NCI-H345 treated with DMSO at 0.1 percent for 48 hours (cell line): ENCODE results near the gene CAPN9.
"Not testable (repeated sequence)": the region's sequence is repeated elsewhere in the genome, so short reads cannot be mapped to it uniquely, and the experiment has no call there.

ENCODE experiments used
- DNase-seq: peaks from one replicate; lab custom pipeline; 2025; ENCODE audit not compliant: unreplicated experiment; lab: John Stamatoyannopoulos, UW

Gene CAPN9

DNA sequence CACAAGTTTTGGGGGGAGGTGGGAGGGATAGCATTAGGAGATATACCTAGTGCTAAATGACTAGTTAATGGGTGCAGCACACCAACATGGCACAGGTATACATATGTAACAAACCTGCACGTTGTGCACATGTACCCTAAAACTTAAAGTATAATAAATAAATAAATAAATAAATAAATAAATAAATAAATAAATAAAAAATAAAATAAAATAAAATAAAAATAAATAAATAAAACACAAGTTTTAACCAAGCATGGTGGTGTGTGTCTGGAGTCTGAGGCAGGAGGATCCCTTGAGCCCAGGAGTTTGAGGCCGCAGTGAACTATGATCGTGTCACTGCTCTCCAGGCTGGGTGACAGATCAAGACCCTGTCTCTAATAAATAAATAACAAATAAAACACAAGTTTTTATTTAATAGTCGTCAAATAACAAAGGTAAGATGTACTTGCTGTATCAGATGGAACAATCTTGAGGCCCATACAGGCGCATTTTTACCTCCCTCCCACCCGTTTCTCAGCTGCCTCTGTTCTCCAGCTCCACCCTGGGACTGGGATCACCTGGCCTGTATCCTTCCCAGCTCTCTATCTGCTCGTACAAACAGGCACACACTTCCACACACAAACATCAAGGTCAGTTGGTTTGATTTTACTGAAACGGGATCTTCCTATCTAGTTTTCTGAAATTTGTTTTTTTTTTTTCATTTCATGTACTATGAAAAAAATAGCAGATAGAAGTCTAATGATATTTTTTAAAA, 20.8 kb downstream of the CAPN9 start:
- DNase-seq: not testable (repeated sequence)

DNA sequence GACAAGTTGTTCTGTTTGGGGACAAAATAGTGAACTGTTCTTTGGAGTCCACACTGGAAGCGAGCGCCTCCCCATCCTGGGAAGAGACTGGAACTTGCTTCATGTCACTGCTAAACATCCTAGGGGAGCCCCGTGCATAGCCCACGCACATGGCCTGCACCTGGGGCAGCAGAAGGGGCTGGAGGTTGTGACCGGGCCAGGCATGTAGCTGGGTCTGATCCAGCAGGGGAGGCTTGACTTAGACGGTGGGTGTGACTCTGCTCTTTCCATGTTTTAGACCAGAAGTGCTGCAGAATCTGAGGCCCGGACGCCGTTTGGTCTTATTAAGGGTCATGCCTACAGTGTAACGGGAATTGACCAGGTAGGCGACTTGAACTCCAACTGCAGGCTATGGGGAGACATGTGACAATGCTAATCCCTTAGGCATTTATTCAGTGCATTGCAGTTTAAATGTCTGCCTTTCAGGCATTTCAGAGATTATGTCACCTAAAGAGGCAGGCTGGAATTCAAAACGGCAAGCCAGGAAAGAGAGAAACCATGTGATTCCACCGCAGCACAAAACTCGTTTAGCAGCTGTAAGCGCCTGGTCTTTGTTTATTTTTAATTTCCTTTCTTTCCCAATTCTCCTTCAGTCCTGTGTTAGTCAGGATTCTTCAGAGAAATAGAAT, 21.8 kb downstream of the CAPN9 start:
- no peak for DNase-seq

- DNase-seq: no peak
Measured at GRCh38 chr1:230770317-230770716, 23.1 kb downstream of the CAPN9 start.

GRCh38 chr1:230771773-230772354, 24.7 kb downstream of the CAPN9 start:
- no peak for DNase-seq

- no peak for DNase-seq
Measured at GRCh38 chr1:230772457-230773395, 25.5 kb downstream of the CAPN9 start.

- no peak for DNase-seq
Measured at GRCh38 chr1:230773396-230774033, 26.3 kb downstream of the CAPN9 start.

DNA sequence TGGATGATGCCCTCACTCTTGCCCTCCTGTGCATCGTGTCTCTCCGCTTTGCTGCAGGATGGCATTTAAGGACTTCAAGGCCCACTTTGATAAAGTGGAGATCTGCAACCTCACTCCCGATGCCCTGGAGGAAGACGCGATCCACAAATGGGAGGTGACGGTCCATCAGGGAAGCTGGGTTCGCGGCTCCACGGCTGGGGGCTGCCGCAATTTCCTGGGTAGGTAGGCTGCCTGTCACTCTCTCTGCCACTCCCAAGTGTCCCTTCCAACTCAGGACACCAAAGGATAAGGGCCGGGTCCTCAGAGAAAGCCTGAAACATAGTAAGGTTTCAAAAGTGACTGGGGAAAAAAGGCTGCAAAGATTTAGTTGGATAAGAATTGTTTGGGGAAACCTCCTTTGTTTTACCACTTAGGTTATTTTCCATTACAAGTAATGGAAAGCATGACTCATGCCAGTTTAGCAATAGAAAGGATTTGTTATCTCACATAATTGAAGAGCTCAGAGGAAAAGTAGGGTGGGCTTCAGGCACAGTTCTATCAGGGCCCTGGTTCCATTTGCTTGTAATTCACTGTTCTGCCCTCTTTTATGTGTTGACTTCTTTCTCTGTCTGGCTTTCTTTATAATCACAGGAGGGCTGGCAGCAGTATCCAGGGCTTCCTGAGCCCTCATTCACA, 31.9 kb downstream of the CAPN9 start:
- no peak for DNase-seq

GRCh38 chr1:230781131-230781530, 33.9 kb downstream of the CAPN9 start:
- DNase-seq: no peak

DNA sequence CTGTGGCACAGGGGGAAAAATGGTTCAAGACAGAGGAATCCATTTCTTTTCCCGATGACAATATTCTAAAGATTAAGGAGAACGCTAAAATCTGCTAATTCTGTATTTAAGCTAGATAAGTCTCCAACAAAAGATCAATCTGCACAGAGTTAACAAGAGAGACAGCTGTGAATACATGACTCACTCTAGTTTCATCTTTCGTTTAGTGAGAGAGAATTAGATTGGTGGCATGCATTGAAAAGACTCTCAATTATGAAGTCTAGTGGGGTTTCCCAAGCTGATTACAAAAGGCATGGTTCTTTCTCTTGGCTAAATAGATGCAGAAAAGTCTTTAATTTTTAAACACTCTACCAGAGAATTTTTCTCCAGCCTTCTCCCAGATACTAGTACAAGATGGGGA, 34.4 kb downstream of the CAPN9 start:
- no peak for DNase-seq

DNA sequence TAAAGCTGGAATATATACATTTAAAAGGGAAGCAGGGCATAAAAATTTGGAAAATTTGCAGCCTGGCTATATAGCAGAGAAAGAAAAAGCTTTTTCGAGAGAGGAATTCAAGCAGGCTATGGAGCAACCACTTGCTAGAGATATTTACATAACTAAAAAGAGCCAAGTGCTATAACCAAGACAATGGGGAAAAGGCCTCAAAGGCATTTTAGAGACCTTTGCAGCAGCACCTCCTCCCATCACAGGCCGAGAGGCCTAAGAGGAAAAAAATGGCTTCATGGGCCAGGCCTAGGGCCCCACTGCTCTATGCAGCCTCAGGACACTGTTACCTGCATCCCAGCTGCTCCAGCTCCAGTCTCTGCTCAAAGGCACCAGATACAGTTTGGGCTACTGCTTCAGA, 37.0 kb downstream of the CAPN9 start:
- DNase-seq: no peak

DNA sequence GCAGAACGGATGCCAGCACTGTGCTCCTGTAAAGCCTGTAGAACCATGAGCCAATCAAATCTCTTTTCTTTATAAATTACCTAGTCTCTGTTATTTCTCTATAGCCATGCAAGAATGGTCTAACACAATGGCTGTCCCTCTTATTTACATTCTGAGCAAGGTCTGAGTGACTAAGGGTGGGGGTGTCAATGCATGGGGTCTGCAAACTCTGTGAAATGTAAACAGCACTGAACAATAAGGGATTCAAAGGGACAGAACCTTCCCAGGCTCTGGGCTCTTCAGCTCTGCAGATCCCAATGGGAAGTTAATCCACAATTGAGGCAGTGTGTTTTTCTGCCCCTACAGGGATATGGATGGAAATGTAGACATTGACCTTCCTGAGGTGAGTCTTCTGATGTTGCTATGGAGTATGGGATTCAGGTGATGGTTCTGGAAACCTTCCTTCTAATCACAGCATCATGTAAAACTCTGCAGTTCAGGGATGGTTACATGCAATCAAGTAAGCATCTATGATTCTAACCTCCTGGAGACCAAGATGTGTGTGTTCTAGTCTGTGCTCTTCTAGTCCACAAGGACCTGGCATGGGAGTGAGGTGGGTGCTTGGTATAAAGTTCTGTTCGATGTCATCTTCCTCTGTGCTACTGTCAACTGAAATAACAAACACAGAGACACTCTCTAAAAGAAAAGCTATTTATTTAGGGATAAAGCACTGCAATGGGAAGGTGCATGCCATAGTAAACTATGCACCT, 38.6 kb downstream of the CAPN9 start:
- no peak for DNase-seq

- no peak for DNase-seq
Measured at GRCh38 chr1:230786385-230786753, 39.2 kb downstream of the CAPN9 start.

GRCh38 chr1:230787471-230787870, 40.3 kb downstream of the CAPN9 start:
- DNase-seq: no peak

DNA sequence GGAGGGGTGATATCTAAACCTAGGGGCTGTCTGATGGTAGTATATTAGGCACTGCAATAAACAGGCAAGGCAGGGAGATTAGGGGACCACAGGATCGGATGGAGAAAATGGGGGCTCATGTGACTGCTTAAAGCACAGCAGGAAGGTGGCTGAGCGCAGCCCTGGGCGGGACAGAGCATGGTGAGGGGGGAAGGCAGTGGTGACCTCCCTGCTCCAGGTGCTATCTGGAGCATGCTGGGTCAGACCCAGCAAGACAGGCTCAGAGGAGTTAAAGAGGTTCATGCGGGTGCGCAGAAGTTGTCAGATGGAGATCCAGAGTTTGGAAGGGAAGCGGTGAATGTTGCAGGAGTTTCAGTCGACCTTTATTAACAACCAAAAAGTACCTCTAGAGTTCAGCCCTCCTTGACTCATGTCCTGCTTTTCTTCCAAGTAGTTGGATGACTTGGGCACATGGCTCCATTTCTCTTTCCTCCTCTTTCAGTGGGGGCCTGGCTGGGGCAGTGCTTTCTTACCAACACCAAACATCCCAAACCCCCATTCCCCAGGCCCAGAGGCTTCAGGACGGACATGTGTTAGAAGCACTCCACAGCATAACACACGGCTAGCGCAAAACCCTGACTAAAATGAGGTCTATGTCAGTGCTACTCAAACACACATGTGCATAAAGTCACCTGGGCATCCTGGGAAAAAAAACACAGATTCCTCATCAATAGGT, 41.5 kb downstream of the CAPN9 start:
- DNase-seq: no peak

GRCh38 chr1:230790026-230790425, 42.8 kb downstream of the CAPN9 start:
- no peak for DNase-seq

GRCh38 chr1:230791986-230792564, 44.9 kb downstream of the CAPN9 start:
- DNase-seq: no peak

GRCh38 chr1:230792691-230793462, 45.7 kb downstream of the CAPN9 start:
- DNase-seq: no peak

GRCh38 chr1:230793463-230793745, 46.2 kb downstream of the CAPN9 start:
- DNase-seq: no peak
